Activated CD8-positive, alpha-beta memory T cell treated with anti-CD3 and anti-CD28 coated beads, Interleukin-2, amount 10 ng/mL, durations not matched to agents 7 days and 5 days (primary cell): ENCODE measurements around the gene SIK3. TPM values are rescaled to one million over a fixed set of nuclear protein-coding genes. Genes with fewer than 3 reads are reported as not detected.

Experiments
- ATAC-seq: fragments of 150-1000 bp; cut with Tn5 transposase; one replicate; pipeline ENCODE4 v1.10.0; 2021; ENCODE audit warnings: moderate library complexity
- CTCF ChIA-PET: fragments of 350-600 bp; sonication (Branson Sonifier 250); formaldehyde crosslinking; loops from one replicate; lab custom pipeline; 2021; ENCODE audit warnings: antibody characterized with exemption; lab: Charles Lee
- DNase-seq: peaks from one replicate; pipeline ENCODE4 v3.0.0-alpha.2; 2020
- H3K27ac Mint-ChIP-seq: one replicate; pipeline ENCODE4 v1.8.0; 2021; ENCODE audit warnings: mild to moderate bottlenecking, mixed read lengths
- H3K27me3 Mint-ChIP-seq: one replicate; pipeline ENCODE4 v1.8.0; 2021; ENCODE audit warnings: mixed read lengths
- H3K36me3 Mint-ChIP-seq: one replicate; pipeline ENCODE4 v1.8.0; 2021; ENCODE audit warnings: mild to moderate bottlenecking, mixed read lengths
- H3K4me1 Mint-ChIP-seq: one replicate; pipeline ENCODE4 v1.8.0; 2021; ENCODE audit warnings: mixed read lengths
- H3K4me3 Mint-ChIP-seq: one replicate; pipeline ENCODE4 v1.8.0; 2021; ENCODE audit warnings: mild to moderate bottlenecking, moderate library complexity, mixed read lengths
- H3K9me3 Mint-ChIP-seq: one replicate; pipeline ENCODE4 v1.8.0; 2022; ENCODE audit warnings: low read depth, mixed read lengths
- total RNA-seq, 2 experiments: library from RNA; stranded (reverse); gene quantifications; one replicate each; pipeline ENCODE4 v1.2.3, GENCODE V29; 2021

SIK3 gene
- total RNA-seq, 2 experiments from 2014 or later, result 31.0 to 38.3 TPM

DNA sequence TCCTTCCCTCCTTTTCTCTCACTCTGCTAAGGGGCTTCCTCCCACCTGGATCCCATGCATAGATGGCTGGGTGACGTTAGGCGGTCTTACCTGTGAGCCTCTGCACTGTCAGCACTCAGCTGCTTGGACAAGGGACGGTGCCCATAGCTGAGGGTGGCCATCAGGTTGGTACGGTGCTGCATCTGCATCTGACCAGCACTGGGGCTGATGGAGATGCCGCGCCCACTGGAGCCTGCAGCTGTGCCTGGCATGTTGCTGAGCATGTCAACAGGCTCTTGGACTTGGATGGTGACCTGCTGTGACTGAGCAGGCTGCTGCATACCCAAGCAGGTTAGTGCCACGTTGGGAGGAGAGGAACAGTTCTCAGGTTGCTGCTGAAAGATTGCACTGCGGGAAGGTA, 239.1 kb downstream of the SIK3 start:
- Mint-ChIP-seq H3K27me3 (no peaks in the 10 kb centered on the region), H3K4me3 (no peak overlapping the region), H3K9me3 (no peaks in the 10 kb centered on the region), H3K36me3 (peaks cover 52% of the 10 kb centered on the region), H3K4me1 (peaks cover 22% of the 10 kb centered on the region), H3K27ac (no peak overlapping the region)
- CTCF ChIA-PET, result interaction anchor here (0.6 to 1.1 kb wide), 3 partner anchors 17 to 23 kb away, joined by 3 to 4 read pairs (median 3); no protein-coding TSS in a partner anchor
- no peak for ATAC-seq
- no peak for DNase-seq

GRCh38 chr11:116857936-116858335, 240.3 kb downstream of the SIK3 start:
- CTCF ChIA-PET, result interaction anchor here (0.9 to 1.0 kb wide), 2 partner anchors 21 to 22 kb away, joined by 3 to 5 read pairs; partner anchors contain the start of gene APOA1
- no peak for ATAC-seq
- Mint-ChIP-seq H3K36me3 (peaks cover 51% of the 10 kb centered on the region), H3K4me1 (peaks cover 34% of the 10 kb centered on the region), H3K27me3 (no peaks in the 10 kb centered on the region), H3K9me3 (no peaks in the 10 kb centered on the region), H3K27ac (no peak overlapping the region), H3K4me3 (no peak overlapping the region)
- no peak for DNase-seq

DNA sequence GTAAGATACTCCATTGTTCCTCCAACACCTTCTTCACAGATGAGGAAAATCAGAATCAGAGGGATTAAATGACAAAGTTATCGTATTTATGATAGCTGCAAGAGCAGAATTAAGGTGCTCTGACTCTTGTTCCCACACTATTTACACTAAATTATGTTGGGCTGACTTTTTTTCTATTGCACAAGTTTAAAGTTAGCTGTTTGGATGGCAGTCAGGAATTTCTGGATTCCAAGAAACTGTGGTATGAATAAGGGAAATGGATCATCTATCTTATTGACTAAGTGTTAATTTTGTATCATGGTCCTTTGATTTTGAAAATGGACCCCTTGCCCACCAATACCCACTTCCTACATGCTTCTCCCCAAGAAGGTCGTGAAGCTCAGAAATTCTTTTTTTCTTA, 240.9 kb downstream of the SIK3 start:
- H3K4me1 Mint-ChIP-seq, result peaks cover 40% of the 10 kb centered on the region
- CTCF ChIA-PET, result interaction anchor here (1.0 to 12.6 kb wide), 3 partner anchors 10 to 23 kb away, joined by 3 to 145 read pairs (median 3); partner anchors contain the start of gene APOA1
- ATAC-seq, result no peak
- no peak for DNase-seq
- H3K9me3 Mint-ChIP-seq, result no peaks in the 10 kb centered on the region
- H3K4me3 Mint-ChIP-seq, result no peak overlapping the region
- no peaks in the 10 kb centered on the region for H3K27me3 Mint-ChIP-seq
- no peak overlapping the region for H3K27ac Mint-ChIP-seq
- H3K36me3 Mint-ChIP-seq, result peaks cover 50% of the 10 kb centered on the region

GRCh38 chr11:116856423-116856822, 241.8 kb downstream of the SIK3 start:
- CTCF ChIA-PET, result interaction anchor here (1.1 to 12.6 kb wide), 5 partner anchors 11 to 322 kb away, joined by 3 to 145 read pairs (median 13); partner anchors contain the start of genes APOA1, APOA5 and SIDT2
- Mint-ChIP-seq H3K4me3 (no peak overlapping the region), H3K27ac (peak overlapping the region; percentile 5), H3K36me3 (peaks cover 44% of the 10 kb centered on the region), H3K4me1 (peaks cover 43% of the 10 kb centered on the region), H3K9me3 (no peaks in the 10 kb centered on the region), H3K27me3 (no peaks in the 10 kb centered on the region)
- ATAC-seq (no peak), DNase-seq (no peak)

- no peak for DNase-seq
- Mint-ChIP-seq H3K4me3 (no peak overlapping the region), H3K36me3 (peaks cover 38% of the 10 kb centered on the region)
These were observed 242.8 kb downstream of the SIK3 start for GRCh38 chr11:116855413-116855812.

DNA sequence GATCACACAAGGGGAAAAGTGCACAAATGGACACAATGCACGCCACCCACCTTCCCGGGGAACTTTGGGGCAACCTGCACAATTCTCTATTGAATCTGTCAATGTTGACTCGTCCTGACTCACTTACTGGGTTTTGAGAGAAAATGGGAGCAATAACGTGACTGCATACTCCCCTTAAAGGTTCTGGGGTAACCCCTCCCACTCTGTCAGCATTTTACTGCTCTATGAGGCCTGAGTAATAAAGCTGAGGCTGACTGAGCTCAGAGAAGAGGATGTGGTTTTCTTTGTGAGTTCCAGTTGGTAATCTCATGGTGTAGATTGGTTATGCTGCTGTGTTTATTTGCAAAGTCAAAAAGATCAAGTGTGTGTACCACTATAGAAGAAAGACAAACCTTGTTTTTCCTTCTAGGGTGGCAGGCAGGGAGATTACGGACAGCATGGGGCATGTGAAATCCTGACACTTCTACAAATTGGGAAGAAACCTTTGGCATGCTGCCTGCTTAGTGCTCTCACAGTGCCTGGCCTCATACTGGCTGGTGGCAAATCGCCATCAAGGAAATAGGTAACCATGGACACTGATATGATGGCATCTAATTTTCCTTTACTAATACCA, 244.7 kb downstream of the SIK3 start:
- Mint-ChIP-seq H3K4me3 (peak overlapping the region; percentile 67), H3K36me3 (peaks cover 44% of the 10 kb centered on the region), H3K9me3 (no peaks in the 10 kb centered on the region), H3K27ac (peak overlapping the region; percentile 94), H3K4me1 (peaks cover 62% of the 10 kb centered on the region), H3K27me3 (no peaks in the 10 kb centered on the region)
- DNase-seq (peak; percentile 87), ATAC-seq (peak; percentile 94)
- CTCF ChIA-PET, result interaction anchor here (1.0 to 12.6 kb wide), 14 partner anchors 10 to 377 kb away, joined by 3 to 145 read pairs (median 4); partner anchors contain the start of genes APOA1, APOA5 and ZPR1

More at GRCh38 chr11:116855413-116855812, 242.8 kb downstream of the SIK3 start:
- Mint-ChIP-seq H3K9me3 (no peaks in the 10 kb centered on the region), H3K4me1 (peaks cover 52% of the 10 kb centered on the region), H3K27ac (peak overlapping the region; percentile 82), H3K27me3 (no peaks in the 10 kb centered on the region)
- ATAC-seq, result no peak
- CTCF ChIA-PET, result interaction anchor here (0.7 to 12.6 kb wide), 8 partner anchors 10 to 371 kb away, joined by 3 to 145 read pairs (median 4); partner anchors contain the start of genes APOA1, APOA5 and SIDT2

GRCh38 chr11:116852261-116853031, 245.8 kb downstream of the SIK3 start:
- no peaks in the 10 kb centered on the region for H3K27me3 Mint-ChIP-seq
- no peak for ATAC-seq

GRCh38 chr11:116851626-116852025, 246.6 kb downstream of the SIK3 start:
- Mint-ChIP-seq H3K4me1 (peaks cover 62% of the 10 kb centered on the region), H3K9me3 (no peaks in the 10 kb centered on the region), H3K27ac (peak overlapping the region; percentile 94), H3K27me3 (no peaks in the 10 kb centered on the region), H3K36me3 (peaks cover 37% of the 10 kb centered on the region), H3K4me3 (peak overlapping the region; percentile 67)
- CTCF ChIA-PET, result interaction anchor here (1.0 to 12.6 kb wide), 6 partner anchors 10 to 254 kb away, joined by 5 to 145 read pairs (median 8); partner anchors contain the start of genes APOA1 and APOA5
- peak; percentile 84 for DNase-seq
- ATAC-seq, result no peak

More at GRCh38 chr11:116852261-116853031, 245.8 kb downstream of the SIK3 start:
- CTCF ChIA-PET, result interaction anchor here (1.0 to 12.6 kb wide), 11 partner anchors 11 to 378 kb away, joined by 3 to 145 read pairs (median 5); partner anchors contain the start of genes APOA1, APOA5 and ZPR1
- Mint-ChIP-seq H3K9me3 (no peaks in the 10 kb centered on the region), H3K27ac (peak overlapping the region; percentile 94), H3K4me3 (peak overlapping the region; percentile 67), H3K4me1 (peaks cover 62% of the 10 kb centered on the region), H3K36me3 (peaks cover 35% of the 10 kb centered on the region)
- no peak for DNase-seq

GRCh38 chr11:116849486-116849885, 248.7 kb downstream of the SIK3 start:
- ATAC-seq (no peak), DNase-seq (no peak)
- no peaks in the 10 kb centered on the region for H3K9me3 Mint-ChIP-seq
- peaks cover 39% of the 10 kb centered on the region for H3K36me3 Mint-ChIP-seq
- CTCF ChIA-PET, result interaction anchor here (1.6 to 12.6 kb wide), 2 partner anchors 10 to 15 kb away, joined by 3 to 145 read pairs; partner anchors contain the start of gene APOA1
- H3K27me3 Mint-ChIP-seq, result no peaks in the 10 kb centered on the region
- H3K4me1 Mint-ChIP-seq, result peaks cover 49% of the 10 kb centered on the region
- H3K4me3 Mint-ChIP-seq, result no peak overlapping the region
- H3K27ac Mint-ChIP-seq, result no peak overlapping the region

DNA sequence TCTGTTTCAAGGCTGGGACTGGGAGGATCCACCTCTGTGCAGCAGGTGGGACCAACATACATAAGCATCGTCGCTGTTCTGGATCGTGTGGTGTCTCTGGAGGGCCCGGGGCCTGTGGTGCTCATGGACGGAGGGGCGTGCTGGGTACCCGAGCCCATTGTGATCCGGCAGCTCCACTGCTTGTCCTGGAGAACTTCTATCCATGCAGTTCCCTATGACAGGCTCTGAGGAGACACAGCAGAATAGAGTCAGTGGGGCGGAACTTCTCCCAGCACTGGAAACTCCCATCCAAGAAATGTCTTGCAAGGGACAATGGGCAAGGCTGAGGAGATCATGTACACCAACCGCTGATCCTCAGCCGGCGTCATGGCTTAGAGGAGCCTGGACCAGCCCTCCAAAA, 249.2 kb downstream of the SIK3 start:
- Mint-ChIP-seq H3K36me3 (peaks cover 35% of the 10 kb centered on the region), H3K9me3 (no peaks in the 10 kb centered on the region), H3K4me3 (no peak overlapping the region), H3K27me3 (no peaks in the 10 kb centered on the region), H3K27ac (no peak overlapping the region), H3K4me1 (peaks cover 45% of the 10 kb centered on the region)
- CTCF ChIA-PET, result interaction anchor here (12.6 kb wide), 1 partner anchor 15 kb away, joined by 145 read pairs; the partner anchor contains the start of gene APOA1
- DNase-seq (no peak), ATAC-seq (no peak)

DNA sequence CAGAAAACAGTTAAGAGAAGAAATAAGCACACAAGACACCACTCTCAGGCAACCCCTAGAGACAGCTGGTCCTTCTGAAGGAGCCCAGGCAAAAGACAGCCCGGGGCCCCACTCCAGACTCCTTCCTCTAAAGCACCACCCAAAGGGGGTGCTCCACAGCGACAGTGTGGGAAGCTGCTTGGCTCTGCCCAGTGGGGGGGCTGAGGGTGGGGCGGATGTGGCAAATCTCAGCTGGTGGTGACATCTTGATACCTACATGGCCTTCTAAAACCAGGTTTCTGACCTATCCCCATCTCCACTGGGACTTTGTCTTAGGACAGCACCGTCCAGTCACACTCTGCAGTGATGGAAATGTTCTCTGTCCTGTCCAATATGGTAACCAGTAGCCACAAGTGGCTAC, 250.6 kb downstream of the SIK3 start:
- CTCF ChIA-PET, result interaction anchor here (12.6 kb wide), 1 partner anchor 13 kb away, joined by 145 read pairs; the partner anchor contains the start of gene APOA1
- Mint-ChIP-seq H3K4me1 (peaks cover 30% of the 10 kb centered on the region), H3K27me3 (no peaks in the 10 kb centered on the region), H3K9me3 (no peaks in the 10 kb centered on the region), H3K27ac (no peak overlapping the region), H3K36me3 (peaks cover 37% of the 10 kb centered on the region), H3K4me3 (no peak overlapping the region)
- ATAC-seq, result no peak
- DNase-seq, result no peak

DNA sequence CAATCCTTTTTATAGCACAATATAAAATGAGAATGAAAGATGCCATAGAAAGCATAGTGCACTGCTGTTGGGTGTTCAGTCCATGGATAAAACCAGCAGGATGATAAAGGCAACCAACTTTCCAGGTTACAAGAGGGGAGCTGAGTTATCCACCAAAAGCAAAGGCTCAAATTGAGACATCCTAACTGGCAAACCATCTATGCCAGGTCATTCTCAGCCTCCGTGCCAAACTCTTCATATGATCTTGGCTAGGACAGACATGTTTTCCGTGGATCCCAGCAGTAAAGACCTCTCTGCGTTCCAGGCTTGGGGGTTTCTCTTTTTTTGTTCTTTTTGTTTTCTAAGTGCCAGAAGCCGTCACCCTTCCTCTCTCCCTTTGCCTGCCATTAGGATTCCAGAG, 253.5 kb downstream of the SIK3 start:
- no peak overlapping the region for H3K27ac Mint-ChIP-seq
- H3K4me1 Mint-ChIP-seq, result peaks cover 3% of the 10 kb centered on the region
- no peak overlapping the region for H3K4me3 Mint-ChIP-seq
- CTCF ChIA-PET, result interaction anchor here (0.6 to 12.6 kb wide), 2 partner anchors 10 kb away, joined by 3 to 145 read pairs; partner anchors contain the start of gene APOA1
- H3K27me3 Mint-ChIP-seq, result no peaks in the 10 kb centered on the region
- H3K36me3 Mint-ChIP-seq, result peaks cover 31% of the 10 kb centered on the region
- no peaks in the 10 kb centered on the region for H3K9me3 Mint-ChIP-seq
- DNase-seq (no peak), ATAC-seq (no peak)

GRCh38 chr11:116843661-116844060, 254.6 kb downstream of the SIK3 start:
- no peak overlapping the region for H3K4me3 Mint-ChIP-seq
- ATAC-seq (no peak), DNase-seq (no peak)
- H3K27ac Mint-ChIP-seq, result no peak overlapping the region
- H3K9me3 Mint-ChIP-seq, result no peaks in the 10 kb centered on the region
- H3K36me3 Mint-ChIP-seq, result peaks cover 26% of the 10 kb centered on the region
- CTCF ChIA-PET, result interaction anchor here (1.0 kb wide), 1 partner anchor 11 kb away, joined by 3 read pairs; no protein-coding TSS in a partner anchor
- no peaks in the 10 kb centered on the region for H3K4me1 Mint-ChIP-seq
- no peaks in the 10 kb centered on the region for H3K27me3 Mint-ChIP-seq
